ENCODE measurements around the gene PWP2.
"Not testable (repeated sequence)": the region's sequence is repeated elsewhere in the genome, so short reads cannot be mapped to it uniquely, and the experiment has no call there.

DNA sequence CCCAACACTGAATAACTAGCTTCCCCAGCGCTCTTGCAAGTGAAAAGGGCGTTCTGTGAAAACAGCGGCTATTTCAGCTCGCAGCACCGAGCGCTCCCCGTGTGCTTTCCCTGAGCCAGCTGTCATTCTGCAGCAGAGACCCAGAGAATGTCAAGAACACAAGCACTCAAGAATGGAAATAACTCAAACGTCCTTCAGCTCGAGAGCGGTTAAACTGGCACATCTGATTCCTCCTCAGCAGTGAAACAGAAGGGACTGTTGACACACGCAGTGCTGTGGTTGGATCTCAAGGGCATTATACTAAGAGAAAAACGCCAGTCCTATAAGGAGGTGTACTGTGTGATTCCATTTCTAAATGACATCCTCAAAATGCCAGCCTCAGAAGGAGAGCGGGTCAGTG is 8.2 kb upstream of the PWP2 start:
- not testable (repeated sequence) for TF ChIP-seq POU2F2 (IDR thresholded peaks at IDR 0.05; ENCODE audit: borderline replicate concordance, low read depth, low read length); CTCF (IDR thresholded peaks at IDR 0.05 in 2 of 3, conservative IDR thresholded peaks at IDR 0.05 in 1 of 3; ENCODE audit: control insufficient read depth in 2 of 3, extremely low read depth in 1 of 3, insufficient read depth in 1 of 3, low read depth in 3 of 3, low read length in 3 of 3); KLF5 (IDR thresholded peaks at IDR 0.05; ENCODE audit: partially characterized antibody)
